MG63 (cell line): ENCODE data around the gene KRTAP5-2. TPM values are rescaled to one million over a fixed set of nuclear protein-coding genes. Genes with fewer than 3 reads are reported as not detected.
A peak's percentile ranks its signal among the peaks of the same experiment; 100 is the strongest.
"Not testable (repeated sequence)": the region's sequence is repeated elsewhere in the genome, so short reads cannot be mapped to it uniquely, and the experiment has no call there.

Source experiments
- DNase-seq: peaks from one replicate; pipeline ENCODE4 v3.0.0-alpha.2; 2020
- H3K27me3 ChIP-seq: fragments of 250-450 bp; sonication (Bioruptor Pico); 2 replicates; pipeline ENCODE4 v1.5.1; 2020; ENCODE audit warnings: mild to moderate bottlenecking, moderate library complexity
- H3K36me3 ChIP-seq: fragments of 250-450 bp; sonication (Bioruptor Pico); 2 replicates; pipeline ENCODE4 v1.5.1; 2020; ENCODE audit warnings: mild to moderate bottlenecking, moderate library complexity
- H3K4me3 ChIP-seq: fragments of 250-450 bp; sonication (Bioruptor Pico); 2 replicates; pipeline ENCODE4 v1.5.1; 2020; ENCODE audit warnings: mild to moderate bottlenecking, moderate library complexity
- H3K9me3 ChIP-seq: fragments of 250-450 bp; sonication (Bioruptor Pico); 2 replicates; pipeline ENCODE4 v1.5.1; 2020; ENCODE audit warnings: mild to moderate bottlenecking, moderate library complexity
- total RNA-seq: library from RNA; depleted of rRNA; stranded (reverse); fragments of >200 nt; shearing (Covaris generic); gene quantifications from 2 replicates; pipeline ENCODE4 v1.2.3, GENCODE V29; 2014; ENCODE audit warnings: low replicate concordance; rRNA removed

Gene KRTAP5-2, protein sequence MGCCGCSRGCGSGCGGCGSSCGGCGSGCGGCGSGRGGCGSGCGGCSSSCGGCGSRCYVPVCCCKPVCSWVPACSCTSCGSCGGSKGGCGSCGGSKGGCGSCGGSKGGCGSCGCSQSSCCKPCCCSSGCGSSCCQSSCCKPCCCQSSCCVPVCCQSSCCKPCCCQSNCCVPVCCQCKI
- not detected in 2 replicates for total RNA-seq

DNA sequence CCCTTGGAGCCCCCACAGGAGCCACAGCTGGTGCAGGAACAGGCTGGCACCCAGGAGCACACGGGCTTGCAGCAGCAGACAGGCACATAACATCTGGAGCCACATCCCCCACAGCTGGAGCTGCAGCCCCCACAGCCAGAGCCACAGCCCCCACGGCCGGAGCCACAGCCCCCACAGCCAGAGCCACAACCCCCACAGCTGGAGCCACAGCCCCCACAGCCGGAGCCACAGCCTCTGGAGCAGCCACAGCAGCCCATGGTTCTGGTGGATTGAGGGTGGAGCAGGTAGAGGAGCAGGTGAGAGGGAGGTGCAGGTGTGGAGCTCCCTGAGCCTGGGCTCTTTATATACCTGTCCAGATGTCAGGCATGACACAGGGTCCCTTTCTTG, at the start of gene KRTAP5-2:
Gene KRTAP5-2, minus strand, starts transcription at position 301 of the 387 bp plus-strand sequence. Its CDS starts 44 bp downstream, at position 257.
- no peak for DNase-seq
- Histone ChIP-seq H3K4me3 (no peak within 1 kb of the TSS), H3K27me3 (peaks cover 25% of the 10 kb centered on the region), H3K36me3 (no peaks in the 10 kb centered on the region), H3K9me3 (no peaks in the 10 kb centered on the region)

DNA sequence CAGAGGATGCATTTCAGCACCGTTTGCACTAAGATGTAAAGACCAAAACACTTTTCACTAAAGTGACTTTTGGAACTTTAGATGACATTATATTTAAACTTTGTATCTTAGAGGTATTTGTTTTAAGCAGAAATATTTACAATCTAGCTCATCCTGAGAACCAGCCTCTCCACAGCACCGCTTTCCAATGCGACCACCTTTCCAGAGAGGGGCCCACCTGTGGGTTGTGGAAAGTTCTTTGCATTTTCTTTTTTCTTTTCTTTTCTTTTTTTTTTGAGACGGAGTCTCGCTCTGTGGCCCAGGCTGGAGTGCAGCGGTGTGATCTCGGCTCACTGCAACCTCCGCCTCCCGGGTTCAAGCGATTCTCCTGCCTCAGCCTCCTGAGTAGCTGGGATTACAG, 48.4 kb upstream of the KRTAP5-2 start:
- not testable (repeated sequence) for H3K4me3 ChIP-seq, DNase-seq, H3K9me3 ChIP-seq, H3K27me3 ChIP-seq, H3K36me3 ChIP-seq

DNA sequence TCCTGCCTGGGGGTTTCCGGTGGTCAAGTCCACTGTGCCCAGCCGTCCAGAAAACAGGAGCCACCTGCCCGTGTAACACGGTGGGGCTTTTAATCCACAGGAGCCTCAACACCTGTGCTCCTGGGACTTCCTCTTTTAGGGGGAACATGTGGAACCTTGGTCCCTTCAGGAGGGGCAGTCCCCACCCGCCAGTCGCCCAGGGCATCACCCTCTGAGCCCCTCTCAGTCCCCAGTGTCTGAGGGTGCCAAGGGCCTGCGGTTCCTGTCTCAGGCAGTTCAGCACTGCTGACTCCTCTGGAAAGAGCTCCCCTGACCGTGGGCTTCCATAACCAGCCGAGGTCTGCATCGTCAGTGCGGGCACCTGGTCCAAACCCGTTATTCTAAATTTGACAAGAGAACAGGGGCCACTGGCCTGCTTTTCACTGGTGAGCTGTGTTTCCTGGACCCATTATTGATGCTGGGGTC, 47.3 kb upstream of the KRTAP5-2 start:
- H3K36me3 ChIP-seq = no peaks in the 10 kb centered on the region
- H3K4me3 ChIP-seq = no peak overlapping the region
- no peak for DNase-seq
- H3K27me3 ChIP-seq = 0 out of 2 replicates have a peak, but pooled peaks cover 3% of the 10 kb centered on the region
- no peaks in the 10 kb centered on the region for H3K9me3 ChIP-seq

DNA sequence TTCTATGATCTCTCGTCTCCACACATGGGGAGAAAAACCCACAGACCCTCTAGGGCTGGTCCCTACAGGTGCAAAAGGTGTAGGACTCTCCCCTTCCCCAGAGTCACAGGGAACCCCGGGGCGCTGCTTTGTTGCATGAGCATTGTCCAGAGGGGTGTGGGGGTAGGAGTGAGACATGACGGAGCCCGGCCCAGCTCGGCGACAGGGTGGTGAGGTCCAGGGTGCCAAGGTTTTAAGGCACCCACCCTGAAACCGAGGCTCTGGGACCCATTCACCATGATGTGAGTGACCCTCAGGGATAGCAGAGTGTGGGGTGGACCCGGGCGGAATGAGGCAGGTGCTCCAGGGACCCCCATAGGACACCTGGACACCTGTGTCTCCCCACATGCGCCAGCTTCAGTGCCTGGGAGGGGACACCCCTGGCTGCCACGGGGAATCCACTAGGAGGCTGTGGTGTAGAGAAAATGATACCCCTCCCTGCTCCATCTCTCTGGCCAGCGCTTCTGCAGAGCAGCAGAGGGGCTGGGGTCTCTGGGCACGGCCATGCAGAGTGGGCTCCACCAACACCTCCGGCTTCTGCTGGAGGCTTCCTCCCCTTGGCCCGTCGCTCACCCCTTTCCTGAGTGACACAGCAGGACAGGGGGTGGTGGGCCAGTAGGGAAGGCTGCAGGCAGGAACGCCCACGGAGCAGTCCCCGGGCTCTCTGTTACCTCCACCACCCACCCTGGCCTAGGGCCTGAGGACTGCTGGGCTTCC, 46.7 kb upstream of the KRTAP5-2 start:
- no peak for DNase-seq
- no peaks in the 10 kb centered on the region for H3K9me3 ChIP-seq
- no peak overlapping the region for H3K4me3 ChIP-seq
- no peaks in the 10 kb centered on the region for H3K36me3 ChIP-seq
- H3K27me3 ChIP-seq = 0 out of 2 replicates have a peak, but pooled peaks cover 6% of the 10 kb centered on the region

DNA sequence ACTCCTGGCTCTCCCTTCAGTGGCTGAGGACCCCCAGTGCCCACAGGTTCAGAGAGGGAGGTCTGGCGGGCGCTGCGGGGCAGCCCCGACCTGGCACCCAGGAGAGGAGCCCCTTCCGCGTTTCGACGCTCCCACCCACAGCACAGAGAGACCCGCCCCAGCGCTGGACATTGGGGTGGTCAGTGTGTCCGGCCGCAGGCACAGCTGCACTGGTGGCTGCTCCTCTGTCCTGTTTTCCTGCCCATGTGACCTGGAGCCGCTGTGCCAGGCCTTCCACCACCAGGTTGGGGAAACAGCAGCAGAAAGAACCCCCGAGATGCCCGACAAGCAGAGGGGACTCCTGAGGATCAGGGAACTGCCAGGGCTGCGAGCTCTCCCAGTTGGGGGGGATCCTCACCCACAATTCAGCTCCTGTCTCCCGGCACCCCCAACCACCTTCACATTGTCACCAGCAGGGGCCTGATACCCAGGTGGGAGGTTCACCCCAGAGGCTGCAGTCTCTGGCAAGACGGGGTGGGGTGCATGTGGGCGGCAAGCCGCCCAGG, 45.1 kb upstream of the KRTAP5-2 start:
- no peak for DNase-seq
- H3K36me3 ChIP-seq = no peaks in the 10 kb centered on the region
- no peak overlapping the region for H3K4me3 ChIP-seq
- H3K27me3 ChIP-seq = peaks cover 13% of the 10 kb centered on the region; the same call in 1 of the 2 replicates
- no peaks in the 10 kb centered on the region for H3K9me3 ChIP-seq

DNA sequence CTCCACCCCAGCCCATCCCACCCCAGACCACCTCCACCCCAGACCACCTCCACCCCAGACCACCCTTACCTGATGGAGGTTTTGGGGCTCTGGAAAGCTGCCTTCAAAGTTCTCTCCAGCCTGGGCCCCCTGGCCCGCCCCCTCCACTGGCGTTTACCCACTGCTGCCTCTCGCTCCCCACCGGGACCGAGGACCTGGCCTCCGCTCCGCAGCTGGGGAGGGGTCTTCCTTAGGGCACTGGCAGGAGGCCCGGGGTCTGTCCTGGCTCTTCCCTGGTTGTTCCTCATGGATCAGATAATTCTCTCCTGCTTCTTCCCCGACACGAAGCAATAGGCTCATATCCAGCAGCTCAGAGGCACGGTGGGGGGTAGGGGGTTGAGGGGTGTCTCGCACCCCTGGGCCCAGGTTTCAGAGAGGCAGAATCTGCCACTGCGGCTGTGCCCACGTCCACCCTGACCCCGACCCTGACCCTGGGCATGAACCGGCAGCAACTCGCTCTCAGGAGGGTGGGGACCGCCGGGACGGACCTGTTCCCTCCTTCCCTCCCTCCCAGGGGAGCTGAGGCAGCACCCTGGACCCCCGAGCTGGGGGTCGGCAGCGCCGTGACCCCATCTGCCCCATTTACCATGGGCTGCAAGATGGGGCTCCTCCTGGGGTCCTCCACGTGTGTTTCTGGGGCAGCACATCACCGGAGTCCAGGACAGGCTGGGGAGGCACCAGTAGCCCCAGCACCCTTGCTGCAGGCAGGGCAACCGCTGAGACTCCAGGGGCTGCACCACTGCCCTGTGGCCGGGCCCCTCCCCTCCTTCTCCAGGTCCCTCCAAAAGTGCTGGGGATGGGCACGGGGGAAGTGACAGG, 44.4 kb upstream of the KRTAP5-2 start:
- no peaks in the 10 kb centered on the region for H3K9me3 ChIP-seq
- DNase-seq = no peak
- no peak overlapping the region for H3K4me3 ChIP-seq
- H3K36me3 ChIP-seq = no peaks in the 10 kb centered on the region
- H3K27me3 ChIP-seq = peaks cover 13% of the 10 kb centered on the region; the same call in 1 of the 2 replicates

DNA sequence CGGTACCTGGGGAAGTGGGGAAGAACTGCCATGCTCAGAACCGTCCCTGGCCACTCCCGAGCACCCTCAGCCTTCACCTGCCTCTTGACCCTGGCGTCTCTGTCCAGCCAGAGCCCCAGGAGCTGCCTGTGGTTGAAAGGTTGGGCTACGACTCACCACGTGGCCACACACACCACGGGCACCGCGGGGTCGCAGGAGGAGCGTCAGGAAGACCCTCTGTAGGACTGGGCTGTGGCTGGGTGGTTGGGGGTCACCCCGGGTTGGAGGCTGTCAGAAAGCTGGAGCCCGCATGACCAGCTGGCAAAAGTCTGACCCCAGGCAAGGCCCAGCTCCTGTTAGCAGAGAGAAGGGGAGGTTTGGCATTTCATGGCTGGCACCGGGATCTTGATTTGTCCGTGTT, 43.0 kb upstream of the KRTAP5-2 start:
- no peaks in the 10 kb centered on the region for H3K36me3 ChIP-seq
- no peak overlapping the region for H3K4me3 ChIP-seq
- peaks cover 20% of the 10 kb centered on the region for H3K27me3 ChIP-seq
- no peak for DNase-seq
- H3K9me3 ChIP-seq = no peaks in the 10 kb centered on the region

DNA sequence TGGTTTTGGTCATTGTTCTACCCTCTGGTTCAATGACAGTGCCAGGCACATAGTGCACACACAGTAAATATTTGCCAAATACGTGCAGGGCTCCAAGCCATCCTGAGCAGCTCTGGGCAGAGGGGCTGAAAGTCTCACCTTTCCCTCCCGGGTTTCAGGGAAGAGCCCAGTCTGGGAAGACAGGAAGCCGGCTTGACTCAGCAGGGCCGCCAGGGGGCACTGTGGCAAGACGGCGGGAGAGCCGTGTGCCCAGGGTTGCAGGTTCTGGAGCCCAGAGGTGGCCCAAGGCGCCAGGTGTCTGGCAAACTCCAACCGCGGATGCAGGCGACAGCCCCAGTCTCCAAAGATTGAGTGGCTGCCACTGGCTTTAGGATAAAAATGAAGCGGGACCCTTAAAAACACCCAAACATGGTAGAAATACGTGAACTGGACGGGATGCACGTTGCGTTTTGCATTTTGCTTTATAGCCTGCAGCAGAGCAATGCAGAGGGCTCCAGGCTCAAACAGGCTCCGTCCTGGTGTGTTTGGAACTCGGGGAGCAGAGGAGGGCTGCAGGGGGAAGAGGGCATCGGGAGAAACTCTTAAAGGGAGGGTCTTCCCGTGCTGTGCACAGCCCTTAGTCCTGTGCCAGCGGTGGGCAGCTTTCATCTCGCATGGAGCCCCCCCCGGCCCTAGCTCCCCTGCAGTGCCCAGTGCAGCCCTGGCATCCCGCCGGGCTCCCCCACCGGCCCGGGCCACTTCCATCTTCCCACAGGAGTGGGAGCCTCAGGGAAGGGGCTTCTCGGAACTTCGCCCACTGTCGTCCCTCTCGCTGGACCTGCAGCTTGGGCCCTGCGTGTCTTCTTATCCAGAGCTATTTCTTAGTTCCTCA, 42.2 kb upstream of the KRTAP5-2 start:
- H3K36me3 ChIP-seq = no peaks in the 10 kb centered on the region
- no peak overlapping the region for H3K4me3 ChIP-seq
- H3K27me3 ChIP-seq = peaks cover 23% of the 10 kb centered on the region
- H3K9me3 ChIP-seq = no peaks in the 10 kb centered on the region
- DNase-seq = peak; percentile 30

DNA sequence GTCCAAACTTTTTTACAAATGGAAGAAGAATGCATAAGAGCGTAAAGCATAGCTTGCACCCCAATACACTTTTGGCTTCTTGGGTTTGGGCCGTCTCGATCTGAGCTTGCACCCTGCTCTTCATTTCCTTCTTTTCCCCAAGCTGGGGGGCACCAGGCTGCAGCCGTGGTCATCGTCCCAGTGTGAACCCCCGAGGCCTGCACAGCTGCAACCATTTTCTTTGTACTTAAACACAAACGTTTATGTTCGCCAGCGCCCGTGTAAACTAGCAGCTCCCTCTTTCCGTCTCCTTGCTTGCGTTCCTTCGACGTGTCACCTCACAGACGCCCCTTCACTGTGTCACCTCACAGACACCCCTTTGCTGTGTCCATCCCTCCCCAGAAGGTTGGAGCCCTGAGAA, 41.6 kb upstream of the KRTAP5-2 start:
- Histone ChIP-seq H3K27me3 (peaks cover 26% of the 10 kb centered on the region), H3K9me3 (no peaks in the 10 kb centered on the region), H3K4me3 (no peak overlapping the region), H3K36me3 (no peaks in the 10 kb centered on the region)
- no peak for DNase-seq

DNA sequence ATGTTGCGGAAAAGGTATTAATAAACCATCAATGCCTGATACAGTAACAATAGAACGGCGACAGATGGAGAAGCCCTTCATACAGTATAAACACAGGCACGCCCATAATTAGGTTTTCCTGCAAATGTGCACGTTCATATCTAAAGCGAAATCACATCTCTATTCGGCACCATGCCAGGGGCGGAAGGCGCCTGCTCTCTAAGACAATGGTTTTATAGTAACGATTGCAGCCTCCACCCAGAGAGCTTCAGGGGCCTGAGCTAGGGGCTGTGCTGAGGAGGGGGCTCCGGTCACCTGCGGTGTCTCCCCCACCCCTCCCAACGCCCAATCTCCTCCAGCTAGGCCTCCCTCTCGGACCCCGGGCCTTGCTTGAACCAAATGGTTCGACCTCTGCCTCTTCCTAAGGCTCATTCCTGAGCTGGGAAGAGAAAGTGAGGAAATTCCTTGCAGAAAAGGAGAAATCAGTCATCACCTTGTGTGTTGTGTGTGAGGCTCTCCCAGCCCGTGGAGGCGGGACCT, 41.1 kb upstream of the KRTAP5-2 start:
- Histone ChIP-seq H3K4me3 (no peak overlapping the region), H3K36me3 (no peaks in the 10 kb centered on the region), H3K9me3 (no peaks in the 10 kb centered on the region), H3K27me3 (peaks cover 31% of the 10 kb centered on the region)
- DNase-seq = no peak

DNA sequence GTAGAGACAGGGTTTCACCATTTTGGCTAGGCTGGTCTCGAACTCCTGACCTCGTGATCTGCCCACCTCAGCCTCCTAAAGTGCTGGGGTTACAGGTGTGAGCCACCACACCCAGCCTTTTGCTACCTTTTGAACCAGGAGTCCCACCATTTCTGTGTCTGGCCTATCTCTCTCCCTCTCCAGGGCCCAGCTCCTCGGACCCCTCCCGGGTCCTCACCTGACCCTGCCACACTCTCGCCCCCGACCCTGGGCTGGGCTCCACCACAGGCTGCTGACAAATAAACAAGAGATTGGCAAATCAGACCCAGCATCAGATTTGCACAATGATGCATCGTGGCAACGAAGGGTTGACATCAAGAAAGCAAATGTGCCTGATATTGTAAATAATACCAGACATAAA, 40.2 kb upstream of the KRTAP5-2 start:
- DNase-seq = no peak
- no peaks in the 10 kb centered on the region for H3K36me3 ChIP-seq
- H3K9me3 ChIP-seq = no peaks in the 10 kb centered on the region
- peaks cover 35% of the 10 kb centered on the region for H3K27me3 ChIP-seq
- H3K4me3 ChIP-seq = no peak overlapping the region

DNA sequence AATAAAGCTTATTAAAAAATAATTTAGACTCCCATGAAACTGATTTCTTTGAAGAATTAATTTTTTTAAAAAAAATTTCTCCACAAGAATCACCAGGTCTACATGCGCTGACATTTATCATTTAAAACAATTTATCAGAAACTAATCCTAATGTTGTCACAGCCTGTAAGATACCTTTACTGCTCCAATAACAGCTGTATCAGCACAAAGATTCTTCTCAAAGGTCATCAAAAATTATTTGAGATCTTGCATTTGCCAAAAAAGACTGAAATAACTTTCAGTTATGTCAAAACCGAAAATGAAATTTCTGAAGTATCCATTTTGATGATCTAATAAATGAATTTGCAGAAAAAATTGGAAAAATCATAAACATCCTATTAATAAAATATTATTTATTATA, 39.5 kb upstream of the KRTAP5-2 start:
- DNase-seq = no peak
- H3K27me3 ChIP-seq = peaks cover 35% of the 10 kb centered on the region
- no peaks in the 10 kb centered on the region for H3K36me3 ChIP-seq
- no peak overlapping the region for H3K4me3 ChIP-seq
- H3K9me3 ChIP-seq = no peaks in the 10 kb centered on the region

DNA sequence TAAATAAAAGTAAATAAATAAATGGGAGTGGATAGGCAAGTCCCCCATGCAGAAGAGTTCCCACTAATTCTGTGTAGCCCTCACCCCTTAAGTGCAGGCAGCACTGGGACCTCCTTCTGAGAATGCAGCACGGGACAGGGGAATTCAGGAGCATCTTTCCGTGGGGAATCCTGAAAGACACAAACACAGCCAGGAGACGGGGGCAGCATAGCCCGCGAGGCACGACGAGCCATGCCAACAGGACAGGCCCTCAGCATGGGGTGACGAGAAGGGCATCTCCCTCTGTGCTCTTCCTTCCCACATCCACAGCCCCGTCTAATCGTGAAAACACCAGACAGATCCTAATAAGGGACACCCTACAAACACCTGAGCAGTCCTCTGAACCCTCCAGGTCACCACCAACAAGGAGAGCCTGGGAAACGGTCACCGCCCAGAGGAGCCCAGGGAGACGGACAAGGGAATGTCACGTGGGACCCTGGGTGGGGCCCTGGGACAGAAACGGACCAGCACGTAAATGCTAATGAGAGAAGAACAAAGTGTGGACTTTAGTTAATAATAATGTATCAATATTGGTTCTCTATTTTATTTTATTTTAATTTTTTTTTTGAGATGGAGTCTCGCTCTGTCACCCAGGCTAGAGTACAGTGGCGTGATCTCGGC, 38.3 kb upstream of the KRTAP5-2 start:
- Histone ChIP-seq H3K9me3 (no peaks in the 10 kb centered on the region), H3K4me3 (no peak overlapping the region), H3K27me3 (peaks cover 42% of the 10 kb centered on the region), H3K36me3 (no peaks in the 10 kb centered on the region)
- DNase-seq = no peak

DNA sequence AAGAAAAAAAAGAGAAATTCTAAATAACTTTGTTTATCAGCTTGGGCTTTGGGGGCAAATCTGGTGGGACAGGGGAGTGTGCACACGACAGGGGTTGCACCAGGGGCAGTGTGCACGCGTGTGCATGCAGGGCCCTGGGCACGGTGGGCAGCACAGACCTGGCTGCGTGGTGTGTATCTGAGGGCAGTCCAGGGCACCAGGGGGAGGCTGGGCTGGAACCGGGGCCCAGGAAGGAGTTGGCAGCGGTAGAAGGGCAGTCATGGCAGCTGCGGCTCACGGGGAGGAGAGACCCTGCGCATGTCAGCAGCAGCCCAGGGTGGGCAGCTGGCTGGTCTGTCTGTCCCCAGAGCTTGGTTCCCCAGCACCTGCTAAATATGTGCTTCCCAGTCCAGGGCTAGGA, 35.8 kb upstream of the KRTAP5-2 start:
- Histone ChIP-seq H3K9me3 (no peaks in the 10 kb centered on the region), H3K36me3 (no peaks in the 10 kb centered on the region), H3K4me3 (no peak overlapping the region), H3K27me3 (peaks cover 51% of the 10 kb centered on the region)
- no peak for DNase-seq

DNA sequence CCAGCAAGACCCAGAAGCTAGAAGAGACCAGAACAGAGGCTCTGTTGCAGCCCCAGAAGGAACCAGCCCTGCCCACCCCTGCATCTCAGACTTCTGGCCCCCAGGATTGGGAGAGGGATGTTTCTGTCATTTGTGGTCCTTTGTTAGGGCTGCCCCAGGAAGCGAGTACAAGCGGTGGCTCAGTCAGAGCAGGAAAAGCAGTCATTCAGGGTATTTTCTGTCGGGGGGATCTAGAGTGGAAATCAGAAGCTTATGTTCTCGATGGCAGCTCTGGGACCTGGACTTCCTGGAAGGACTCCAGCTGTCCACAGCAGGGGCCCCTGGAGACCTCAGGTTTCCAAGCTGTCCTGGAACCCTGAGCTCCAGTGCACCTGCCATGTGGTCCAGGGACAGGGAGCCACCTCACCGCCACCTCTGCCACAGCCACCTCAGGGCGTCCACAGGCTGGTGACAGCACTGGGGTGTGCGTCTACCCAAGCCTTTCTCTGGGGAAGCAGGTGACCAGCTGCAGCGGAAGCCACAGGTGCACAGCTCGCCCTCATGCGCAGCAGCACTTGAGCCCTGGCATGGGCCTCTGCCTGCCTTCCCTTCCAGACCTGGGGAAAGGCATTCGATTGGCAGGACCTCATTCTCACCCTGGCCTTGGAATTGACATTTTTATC, 34.1 kb upstream of the KRTAP5-2 start:
- Histone ChIP-seq H3K4me3 (no peak overlapping the region), H3K27me3 (peaks cover 53% of the 10 kb centered on the region), H3K36me3 (no peaks in the 10 kb centered on the region), H3K9me3 (no peaks in the 10 kb centered on the region)
- DNase-seq = no peak
